PC-9 (cell line): ENCODE results near the gene GAB2. TPM values are rescaled to one million over a fixed set of nuclear protein-coding genes. Genes with fewer than 3 reads are reported as not detected.

Experiments used
- BruUV-seq: library from RNA; stranded (reverse); fragments of 400-500 nt; replicated peaks from 2 replicates; lab custom pipeline; 2021; lab: Mats Ljungman, UMichigan
- CTCF ChIA-PET: fragments of 300-600 bp; sonication (Branson Sonifier 250); formaldehyde crosslinking; loops from one replicate; lab custom pipeline; 2022; ENCODE audit warnings: antibody characterized with exemption; lab: Charles Lee
- POLR2A ChIA-PET: fragments of 300-600 bp; sonication (Branson Sonifier 250); formaldehyde crosslinking; loops from one replicate; lab custom pipeline; 2022; ENCODE audit warnings: antibody characterized with exemption; ENCODE audit not compliant: unreplicated experiment; lab: Charles Lee
- DNase-seq, 2 experiments: peaks; one replicate each; pipeline versions ENCODE4 v3.0.0 to v3.0.0-alpha.2; 2015 to 2022; ENCODE audit warnings: mixed read lengths in 1 of 2
- H2AFZ ChIP-seq: fragments of 200-600 bp; sonication (generic); 2 replicates; pipeline ENCODE4 v1.8.1; 2017; ENCODE audit warnings: antibody characterized with exemption
- H3F3A ChIP-seq: fragments of 200-600 bp; sonication (generic); 2 replicates; pipeline ENCODE4 v1.8.1; 2017; ENCODE audit warnings: antibody characterized with exemption, mild to moderate bottlenecking, low read depth; ENCODE audit not compliant: insufficient read depth
- H3K27ac ChIP-seq: fragments of 200-600 bp; sonication (generic); 2 replicates; pipeline ENCODE4 v1.6.1; 2016; ENCODE audit warnings: mixed run types
- H3K27me3 ChIP-seq: fragments of 200-600 bp; sonication (generic); 2 replicates; pipeline ENCODE4 v1.6.1; 2016; ENCODE audit warnings: low read depth, mixed run types; ENCODE audit not compliant: insufficient read depth
- H3K36me3 ChIP-seq: fragments of 200-600 bp; sonication (generic); 2 replicates; pipeline ENCODE4 v1.6.1; 2016; ENCODE audit warnings: low read depth, mixed run types
- H3K4me1 ChIP-seq: fragments of 200-600 bp; sonication (generic); replicated peaks from 2 replicates; pipeline ENCODE4 v1.6.1; 2016; ENCODE audit warnings: mixed run types; ENCODE audit not compliant: insufficient read depth
- H3K4me2 ChIP-seq: fragments of 200-600 bp; sonication (generic); 2 replicates; pipeline ENCODE4 v1.6.1; 2017; ENCODE audit warnings: mixed run types
- H3K4me3 ChIP-seq: fragments of 200-600 bp; sonication (generic); 2 replicates; pipeline ENCODE4 v1.6.1; 2016; ENCODE audit warnings: mixed run types
- H3K79me2 ChIP-seq: fragments of 200-600 bp; sonication (generic); 2 replicates; pipeline ENCODE4 v1.6.1; 2017; ENCODE audit warnings: low read depth, mixed run types
- H3K9me2 ChIP-seq: fragments of 200-600 bp; sonication (generic); 2 replicates; pipeline ENCODE4 v1.8.1; 2017; ENCODE audit warnings: mild to moderate bottlenecking; ENCODE audit not compliant: insufficient read depth
- H3K9me3 ChIP-seq: fragments of 200-600 bp; sonication (generic); 2 replicates; pipeline ENCODE4 v1.8.1; 2016; ENCODE audit warnings: low read depth; ENCODE audit not compliant: insufficient read depth
- H4K20me1 ChIP-seq: fragments of 200-600 bp; sonication (generic); 2 replicates; pipeline ENCODE4 v1.8.1; 2017; ENCODE audit not compliant: insufficient read depth
- CTCF ChIP-seq: fragments of 200-600 bp; sonication (generic); conservative IDR thresholded peaks from 2 replicates; pipeline ENCODE4 v1.6.1; 2017; ENCODE audit warnings: mixed run types, antibody characterized with exemption, mild to moderate bottlenecking, moderate library complexity
- EZH2 ChIP-seq: fragments of 200-600 bp; sonication (generic); IDR thresholded peaks from 2 replicates; pipeline ENCODE4 v1.8.0; 2017; ENCODE audit warnings: antibody characterized with exemption, low read depth
- intact Hi-C: fragments of 100-400 bp; cut with micrococcal nuclease; formaldehyde crosslinking; loops from one replicate; pipeline ENCODE4 v1.10.0; 2022; ENCODE audit not compliant: unreplicated experiment
- total RNA-seq: library from RNA; stranded (reverse); gene quantifications from 2 replicates; pipeline ENCODE4 v1.2.3, GENCODE V29; 2021

Gene GAB2
- total RNA-seq, 1 experiment from 2014 or later, result 17.5 TPM

- Histone ChIP-seq H3K79me2 (no peaks in the 10 kb centered on the region), H3K27ac (no peak overlapping the region), H3F3A (no peaks in the 10 kb centered on the region), H3K36me3 (no peaks in the 10 kb centered on the region), H3K4me3 (no peak overlapping the region), H3K4me1 (peaks cover 8% of the 10 kb centered on the region), H3K4me2 (no peak overlapping the region), H3K9me2 (no peaks in the 10 kb centered on the region), H3K9me3 (no peaks in the 10 kb centered on the region), H2AFZ (no peak overlapping the region), H3K27me3 (no peaks in the 10 kb centered on the region), H4K20me1 (no peaks in the 10 kb centered on the region)
- CTCF ChIA-PET, result interaction anchor here (0.6 kb wide), 1 partner anchor 1503 kb away, joined by 3 read pairs; no protein-coding TSS in a partner anchor
- intact Hi-C loops, result no loop called here
- DNase-seq, result no peak
- no TSS peak for BruUV-seq
- TF ChIP-seq CTCF (no peak), EZH2 (no peak)
- POLR2A ChIA-PET, result no interaction called here
These were observed 104.9 kb downstream of the GAB2 start for GRCh38 chr11:78312712-78313111.

GRCh38 chr11:78311702-78312371 is 105.8 kb downstream of the GAB2 start:
- H3K36me3 ChIP-seq, result no peaks in the 10 kb centered on the region
- no peak overlapping the region for H3K4me3 ChIP-seq
- H3K9me2 ChIP-seq, result no peaks in the 10 kb centered on the region
- H3K27me3 ChIP-seq, result no peaks in the 10 kb centered on the region
- H3K4me2 ChIP-seq, result no peak overlapping the region
- no peak overlapping the region for H2AFZ ChIP-seq
- BruUV-seq, result no TSS peak
- no peaks in the 10 kb centered on the region for H3K79me2 ChIP-seq
- H3K4me1 ChIP-seq, result peaks cover 8% of the 10 kb centered on the region
- no peak overlapping the region for H3K27ac ChIP-seq
- intact Hi-C loops, result no loop called here
- H3K9me3 ChIP-seq, result no peaks in the 10 kb centered on the region
- CTCF ChIA-PET, result interaction anchor here (0.6 kb wide), 1 partner anchor 1502 kb away, joined by 3 read pairs; no protein-coding TSS in a partner anchor
- no peak for TF ChIP-seq EZH2
- H4K20me1 ChIP-seq, result no peaks in the 10 kb centered on the region
- no peak for DNase-seq
- POLR2A ChIA-PET, result no interaction called here
- no peaks in the 10 kb centered on the region for H3F3A ChIP-seq

- H3K4me1 ChIP-seq, result peaks cover 8% of the 10 kb centered on the region
- no peak for TF ChIP-seq EZH2
- TF ChIP-seq CTCF, result no peak
- POLR2A ChIA-PET, result interaction anchor here (0.7 kb wide), 1 partner anchor 14 kb away, joined by 3 read pairs; no protein-coding TSS in a partner anchor
- H3K9me3 ChIP-seq, result no peaks in the 10 kb centered on the region
- no peaks in the 10 kb centered on the region for H3K9me2 ChIP-seq
- no peak for DNase-seq
- no peaks in the 10 kb centered on the region for H3K36me3 ChIP-seq
- H3K27ac ChIP-seq, result no peak overlapping the region
- CTCF ChIA-PET, result interaction anchor here (0.6 to 0.7 kb wide), 2 partner anchors 8 to 70 kb away, joined by 4 to 6 read pairs; no protein-coding TSS in a partner anchor
- H4K20me1 ChIP-seq, result no peaks in the 10 kb centered on the region
- no peaks in the 10 kb centered on the region for H3F3A ChIP-seq
- H2AFZ ChIP-seq, result no peak overlapping the region
- intact Hi-C loops, result no loop called here
- H3K4me3 ChIP-seq, result no peak overlapping the region
- no TSS peak for BruUV-seq
- H3K27me3 ChIP-seq, result no peaks in the 10 kb centered on the region
- H3K79me2 ChIP-seq, result no peaks in the 10 kb centered on the region
- no peak overlapping the region for H3K4me2 ChIP-seq
These were observed 107.1 kb downstream of the GAB2 start for GRCh38 chr11:78310500-78310909.
